H9 (cell line): Measurements from ENCODE around the gene AGGF1. TPM values are rescaled to one million over a fixed set of nuclear protein-coding genes. Genes with fewer than 3 reads are reported as not detected.

ENCODE experiments used
- DNase-seq: peaks from one replicate; pipeline ENCODE4 v3.0.0-alpha.2; 2017
- H2AFZ ChIP-seq: one replicate; pipeline ENCODE4 v1.6.1; 2013; ENCODE audit warnings: mild to moderate bottlenecking, low read length, control low read depth, moderate library complexity
- H2AK5ac ChIP-seq: 2 replicates; pipeline ENCODE4 v1.6.1; 2013; ENCODE audit warnings: low read length, control low read depth, mixed read lengths; ENCODE audit not compliant: insufficient read length
- H2BK120ac ChIP-seq: one replicate; pipeline ENCODE4 v1.6.1; 2013; ENCODE audit warnings: low read depth, mild to moderate bottlenecking, low read length, control low read depth, inconsistent platforms; ENCODE audit not compliant: poor library complexity, severe bottlenecking
- H2BK12ac ChIP-seq: 2 replicates; pipeline ENCODE4 v1.6.1; 2013; ENCODE audit warnings: low read length, control low read depth, mixed read lengths, low read depth; ENCODE audit not compliant: insufficient read length
- H2BK15ac ChIP-seq: 2 replicates; pipeline ENCODE4 v1.6.1; 2013; ENCODE audit warnings: low read depth, low read length, control low read depth
- H2BK20ac ChIP-seq: one replicate; pipeline ENCODE4 v1.6.1; 2013; ENCODE audit warnings: low read depth, mild to moderate bottlenecking, low read length, control low read depth, inconsistent platforms; ENCODE audit not compliant: poor library complexity, severe bottlenecking
- H2BK5ac ChIP-seq: 2 replicates; pipeline ENCODE4 v1.6.1; 2013; ENCODE audit warnings: low read length, control low read depth, mixed read lengths; ENCODE audit not compliant: insufficient read length
- H3K14ac ChIP-seq: 2 replicates; pipeline ENCODE4 v1.6.1; 2013; ENCODE audit warnings: low read length, control low read depth; ENCODE audit not compliant: insufficient read depth
- H3K18ac ChIP-seq: 2 replicates; pipeline ENCODE4 v1.6.1; 2013; ENCODE audit warnings: low read depth, mild to moderate bottlenecking, mixed read lengths, low read length, control low read depth; ENCODE audit not compliant: insufficient read length
- H3K23ac ChIP-seq: 2 replicates; pipeline ENCODE4 v1.6.1; 2013; ENCODE audit warnings: low read length, control low read depth, mixed read lengths, low read depth; ENCODE audit not compliant: insufficient read length
- H3K23me2 ChIP-seq: 2 replicates; pipeline ENCODE4 v1.6.1; 2013; ENCODE audit warnings: low read depth, mild to moderate bottlenecking, mixed read lengths, low read length, control low read depth; ENCODE audit not compliant: insufficient read length, poor library complexity, severe bottlenecking
- H3K27ac ChIP-seq: 2 replicates; pipeline ENCODE4 v1.5.1; 2013; ENCODE audit warnings: low read length, control low read depth, mixed read lengths, low read depth; ENCODE audit not compliant: insufficient read length
- H3K27me3 ChIP-seq: 2 replicates; pipeline ENCODE4 v1.6.1; 2013; ENCODE audit warnings: low read length, control low read depth, inconsistent platforms; ENCODE audit not compliant: insufficient read depth
- H3K4ac ChIP-seq: 2 replicates; pipeline ENCODE4 v1.6.1; 2013; ENCODE audit warnings: low read depth, mild to moderate bottlenecking, control low read depth, inconsistent platforms, low read length, moderate library complexity
- H3K4me1 ChIP-seq: 2 replicates; pipeline ENCODE4 v1.6.1; 2013; ENCODE audit warnings: low read length, control low read depth, inconsistent platforms; ENCODE audit not compliant: insufficient read depth
- H3K4me2 ChIP-seq: 2 replicates; pipeline ENCODE4 v1.6.1; 2013; ENCODE audit warnings: low read length, control low read depth, mixed read lengths; ENCODE audit not compliant: insufficient read length, insufficient read depth
- H3K56ac ChIP-seq: 2 replicates; pipeline ENCODE4 v1.6.1; 2013; ENCODE audit warnings: low read depth, mild to moderate bottlenecking, mixed read lengths, low read length, control low read depth; ENCODE audit not compliant: insufficient read length
- H3K79me1 ChIP-seq: 2 replicates; pipeline ENCODE4 v1.6.1; 2013; ENCODE audit warnings: low read depth, mild to moderate bottlenecking, moderate library complexity, low read length, control low read depth, inconsistent platforms; ENCODE audit not compliant: insufficient read depth, poor library complexity, severe bottlenecking
- H3K79me2 ChIP-seq: 2 replicates; pipeline ENCODE4 v1.6.1; 2013; ENCODE audit warnings: low read length, control low read depth, inconsistent platforms; ENCODE audit not compliant: insufficient read depth
- H3K9ac ChIP-seq: 2 replicates; pipeline ENCODE4 v1.6.1; 2013; ENCODE audit warnings: low read length, control low read depth, mixed read lengths; ENCODE audit not compliant: insufficient read length; ENCODE audit errors: extremely low read depth
- H3K9me3 ChIP-seq: one replicate; pipeline ENCODE4 v1.6.1; 2013; ENCODE audit warnings: low read depth, low read length, inconsistent platforms; ENCODE audit not compliant: control insufficient read depth
- H3T11ph ChIP-seq: one replicate; pipeline ENCODE4 v1.6.1; 2013; ENCODE audit warnings: mild to moderate bottlenecking, low read length, control low read depth, inconsistent platforms
- H4K20me1 ChIP-seq: one replicate; pipeline ENCODE4 v1.6.1; 2013; ENCODE audit not compliant: control insufficient read depth, insufficient read length, insufficient read depth
- H4K5ac ChIP-seq: 2 replicates; pipeline ENCODE4 v1.6.1; 2013; ENCODE audit warnings: low read depth, mild to moderate bottlenecking, mixed read lengths, low read length, control low read depth; ENCODE audit not compliant: insufficient read length
- H4K8ac ChIP-seq: replicated peaks from 2 replicates; pipeline ENCODE4 v1.6.1; 2013; ENCODE audit warnings: low read length, control low read depth, mixed read lengths, low read depth; ENCODE audit not compliant: insufficient read length
- H4K91ac ChIP-seq: 2 replicates; pipeline ENCODE4 v1.6.1; 2013; ENCODE audit warnings: low read depth, mild to moderate bottlenecking, moderate library complexity, mixed read lengths, low read length, control low read depth; ENCODE audit not compliant: insufficient read length
- H3K27ac Mint-ChIP-seq, 3 experiments: 2 replicates in 2 of 3; 3 replicates in 1 of 3; pipeline ENCODE4 v1.8.0; 2020 to 2021; ENCODE audit warnings: mixed read lengths in 3 of 3, mild to moderate bottlenecking in 1 of 3, moderate library complexity in 1 of 3
- H3K27me3 Mint-ChIP-seq: 2 replicates; pipeline ENCODE4 v1.8.0; 2021; ENCODE audit warnings: low read depth, mild to moderate bottlenecking, moderate library complexity, mixed read lengths
- H3K36me3 Mint-ChIP-seq, 3 experiments: 2 replicates in 2 of 3; 3 replicates in 1 of 3; pipeline ENCODE4 v1.8.0; 2020 to 2021; ENCODE audit warnings: low read depth in 3 of 3, mixed read lengths in 3 of 3; ENCODE audit not compliant: insufficient read depth in 1 of 3
- H3K4me1 Mint-ChIP-seq, 2 experiments: 2 replicates each; pipeline ENCODE4 v1.8.0; 2020; ENCODE audit warnings: mixed read lengths in 2 of 2
- H3K4me3 Mint-ChIP-seq, 2 experiments: 2 replicates in 1 of 2; 3 replicates in 1 of 2; pipeline ENCODE4 v1.8.0; 2020 to 2021; ENCODE audit warnings: mild to moderate bottlenecking in 2 of 2, mixed read lengths in 2 of 2, moderate library complexity in 1 of 2
- H3K9me3 Mint-ChIP-seq, 2 experiments: 2 replicates in 1 of 2; 3 replicates in 1 of 2; pipeline ENCODE4 v1.8.0; 2020; ENCODE audit warnings: mild to moderate bottlenecking in 2 of 2, mixed read lengths in 2 of 2, moderate library complexity in 1 of 2
- WGBS: extraction: QIAGEN DNeasy Blood & Tissue Kit; methylation state at CpG from one replicate; pipeline ENCODE4 v1.1.7; 2013; ENCODE audit warnings: missing lambda C conversion rate, low lambda C conversion rate, mixed read lengths; ENCODE audit not compliant: insufficient read length; ENCODE audit errors: extremely low coverage; 5-methylcytosine and 5-hydroxymethylcytosine counted together
- total RNA-seq: library from RNA; stranded (reverse); gene quantifications from 2 replicates; pipeline ENCODE4 v1.2.1, GENCODE V29; 2021
- TF ChIP-seq, protein P1 (sequence below): fragments of 200-600 bp; sonication (generic); conservative IDR thresholded peaks from 3 replicates; pipeline ENCODE4 v1.8.0; 2021; ENCODE audit warnings: antibody characterized with exemption, mild to moderate bottlenecking

AGGF1 gene
- total RNA-seq, 1 experiment from 2014 or later, result 13.6 TPM

DNA sequence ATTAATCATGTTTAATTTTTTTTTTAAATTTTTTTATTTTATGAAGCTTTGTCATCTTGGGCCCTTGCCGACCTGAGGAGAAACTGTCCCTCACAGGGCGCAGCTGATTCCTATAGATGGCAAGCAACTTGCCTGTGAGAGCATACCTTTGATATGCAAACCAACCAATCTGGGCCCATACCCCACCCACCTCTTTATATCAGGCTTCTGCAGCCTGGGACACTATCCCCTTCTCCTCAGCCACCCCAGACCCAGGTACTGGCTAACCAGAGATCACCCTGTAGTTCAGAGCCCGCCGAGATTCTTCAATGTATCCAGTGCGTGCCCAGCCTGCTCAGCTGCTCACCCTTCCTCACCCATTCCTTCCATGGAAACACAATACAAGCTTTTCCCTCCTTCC lies 18.7 kb upstream of the AGGF1 start:
- no peaks in the 10 kb centered on the region for H3K9me3 ChIP-seq
- no peak overlapping the region for H2BK120ac ChIP-seq
- H3K79me2 ChIP-seq, result no peaks in the 10 kb centered on the region
- H2AFZ ChIP-seq, result no peak overlapping the region
- no peak overlapping the region for H2BK15ac ChIP-seq
- DNase-seq, result peak; percentile 49
- H3K4me1 Mint-ChIP-seq, result peaks cover 6% of the 10 kb centered on the region in 2 experiments
- H3K4me2 ChIP-seq, result no peak overlapping the region
- peaks cover 3% of the 10 kb centered on the region; the same call in 1 of the 2 replicates for H3K27me3 Mint-ChIP-seq
- no peak overlapping the region for H2BK5ac ChIP-seq
- H3K79me1 ChIP-seq, result no peaks in the 10 kb centered on the region
- peaks cover 0 to 6% of the 10 kb centered on the region in 2 experiments; a peak in 1 of 5 replicates for H3K9me3 Mint-ChIP-seq
- H2AK5ac ChIP-seq, result no peak overlapping the region
- no peak overlapping the region for H3K56ac ChIP-seq
- no CpG with 5 or more reads among the region's 5 CpGs for WGBS
- no peak overlapping the region for H3K9ac ChIP-seq
- H3K4me1 ChIP-seq, result no peaks in the 10 kb centered on the region
- no peak overlapping the region for H4K91ac ChIP-seq
- no peak overlapping the region for H4K8ac ChIP-seq
- no peaks in the 10 kb centered on the region for H4K20me1 ChIP-seq
- no peak overlapping the region for H3K18ac ChIP-seq
- H3T11ph ChIP-seq, result no peak overlapping the region
- H3K36me3 Mint-ChIP-seq, result no peaks in the 10 kb centered on the region
- H3K4ac ChIP-seq, result no peak overlapping the region
- H3K23me2 ChIP-seq, result no peaks in the 10 kb centered on the region
- H3K27me3 ChIP-seq, result no peaks in the 10 kb centered on the region
- H4K5ac ChIP-seq, result no peak overlapping the region
- H3K4me3 Mint-ChIP-seq, result no peak overlapping the region
- no peak overlapping the region; a peak in 1 of 7 replicates for H3K27ac Mint-ChIP-seq
- no peak overlapping the region for H2BK12ac ChIP-seq
- no peak overlapping the region for H3K23ac ChIP-seq
- H3K14ac ChIP-seq, result no peak overlapping the region
- H2BK20ac ChIP-seq, result no peak overlapping the region
- TF ChIP-seq, protein P1, sequence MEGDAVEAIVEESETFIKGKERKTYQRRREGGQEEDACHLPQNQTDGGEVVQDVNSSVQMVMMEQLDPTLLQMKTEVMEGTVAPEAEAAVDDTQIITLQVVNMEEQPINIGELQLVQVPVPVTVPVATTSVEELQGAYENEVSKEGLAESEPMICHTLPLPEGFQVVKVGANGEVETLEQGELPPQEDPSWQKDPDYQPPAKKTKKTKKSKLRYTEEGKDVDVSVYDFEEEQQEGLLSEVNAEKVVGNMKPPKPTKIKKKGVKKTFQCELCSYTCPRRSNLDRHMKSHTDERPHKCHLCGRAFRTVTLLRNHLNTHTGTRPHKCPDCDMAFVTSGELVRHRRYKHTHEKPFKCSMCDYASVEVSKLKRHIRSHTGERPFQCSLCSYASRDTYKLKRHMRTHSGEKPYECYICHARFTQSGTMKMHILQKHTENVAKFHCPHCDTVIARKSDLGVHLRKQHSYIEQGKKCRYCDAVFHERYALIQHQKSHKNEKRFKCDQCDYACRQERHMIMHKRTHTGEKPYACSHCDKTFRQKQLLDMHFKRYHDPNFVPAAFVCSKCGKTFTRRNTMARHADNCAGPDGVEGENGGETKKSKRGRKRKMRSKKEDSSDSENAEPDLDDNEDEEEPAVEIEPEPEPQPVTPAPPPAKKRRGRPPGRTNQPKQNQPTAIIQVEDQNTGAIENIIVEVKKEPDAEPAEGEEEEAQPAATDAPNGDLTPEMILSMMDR, result no peak
- no peak overlapping the region for H3K27ac ChIP-seq
